Loucy (cell line): ENCODE results near the gene RNF125.

Source experiments
- EZH2phosphoT487 ChIP-seq: fragments of 200-600 bp; IDR thresholded peaks from 2 replicates; pipeline ENCODE4 v1.6.1; 2018; ENCODE audit warnings: antibody characterized with exemption, mild to moderate bottlenecking, moderate library complexity, borderline replicate concordance
- TF ChIP-seq, protein P1 (sequence below): fragments of 200-600 bp; sonication (generic); conservative IDR thresholded peaks from 2 replicates; pipeline ENCODE4 v1.5.1; 2014; ENCODE audit warnings: mild to moderate bottlenecking, antibody characterized with exemption, low read length

DNA sequence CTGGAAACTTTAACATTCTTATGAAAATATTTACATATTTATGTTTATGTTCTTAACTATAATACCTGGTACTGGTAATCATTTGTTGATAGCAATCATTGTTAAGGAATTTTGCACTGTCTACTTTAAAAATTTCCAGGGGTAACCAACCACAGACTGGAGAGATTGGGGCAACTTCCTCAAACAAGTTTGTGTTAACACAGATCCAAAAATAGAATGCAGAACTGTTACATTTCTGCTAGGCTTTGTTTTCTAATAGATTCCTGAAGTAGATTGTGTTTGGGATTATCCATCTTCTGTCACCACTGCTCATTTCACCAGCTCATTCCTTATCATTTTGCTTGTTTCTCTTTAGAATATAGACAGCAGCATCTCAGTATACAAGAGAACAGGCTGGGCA lies 23.7 kb downstream of the RNF125 start:
- TF ChIP-seq, protein P1, sequence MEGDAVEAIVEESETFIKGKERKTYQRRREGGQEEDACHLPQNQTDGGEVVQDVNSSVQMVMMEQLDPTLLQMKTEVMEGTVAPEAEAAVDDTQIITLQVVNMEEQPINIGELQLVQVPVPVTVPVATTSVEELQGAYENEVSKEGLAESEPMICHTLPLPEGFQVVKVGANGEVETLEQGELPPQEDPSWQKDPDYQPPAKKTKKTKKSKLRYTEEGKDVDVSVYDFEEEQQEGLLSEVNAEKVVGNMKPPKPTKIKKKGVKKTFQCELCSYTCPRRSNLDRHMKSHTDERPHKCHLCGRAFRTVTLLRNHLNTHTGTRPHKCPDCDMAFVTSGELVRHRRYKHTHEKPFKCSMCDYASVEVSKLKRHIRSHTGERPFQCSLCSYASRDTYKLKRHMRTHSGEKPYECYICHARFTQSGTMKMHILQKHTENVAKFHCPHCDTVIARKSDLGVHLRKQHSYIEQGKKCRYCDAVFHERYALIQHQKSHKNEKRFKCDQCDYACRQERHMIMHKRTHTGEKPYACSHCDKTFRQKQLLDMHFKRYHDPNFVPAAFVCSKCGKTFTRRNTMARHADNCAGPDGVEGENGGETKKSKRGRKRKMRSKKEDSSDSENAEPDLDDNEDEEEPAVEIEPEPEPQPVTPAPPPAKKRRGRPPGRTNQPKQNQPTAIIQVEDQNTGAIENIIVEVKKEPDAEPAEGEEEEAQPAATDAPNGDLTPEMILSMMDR, result no peak
- TF ChIP-seq EZH2phosphoT487, result no peak
